Mucosa of stomach (tissue), 1 donor: ENCODE measurements around the gene LDB2.

Experiments used
- H3K27me3 ChIP-seq: one replicate; pipeline ENCODE4 v1.7.0; 2013; ENCODE audit warnings: mild to moderate bottlenecking, low read length; ENCODE audit not compliant: control insufficient read depth, insufficient read depth
- H3K36me3 ChIP-seq: one replicate; pipeline ENCODE4 v1.7.0; 2013; ENCODE audit warnings: low read length; ENCODE audit not compliant: control insufficient read depth, insufficient read depth
- H3K4me1 ChIP-seq: one replicate; pipeline ENCODE4 v1.7.0; 2013; ENCODE audit warnings: mild to moderate bottlenecking, low read length; ENCODE audit not compliant: control insufficient read depth, insufficient read depth
- H3K4me3 ChIP-seq: one replicate; pipeline ENCODE4 v1.7.0; 2013; ENCODE audit warnings: low read length
- H3K9ac ChIP-seq: one replicate; pipeline ENCODE4 v1.7.0; 2013; ENCODE audit warnings: mild to moderate bottlenecking, low read length, moderate library complexity
- H3K9me3 ChIP-seq: one replicate; pipeline ENCODE4 v1.7.0; 2013; ENCODE audit warnings: mild to moderate bottlenecking, low read length, moderate library complexity; ENCODE audit not compliant: control insufficient read depth
- donor health status: Pancreatic carcinoma.

Gene LDB2

DNA sequence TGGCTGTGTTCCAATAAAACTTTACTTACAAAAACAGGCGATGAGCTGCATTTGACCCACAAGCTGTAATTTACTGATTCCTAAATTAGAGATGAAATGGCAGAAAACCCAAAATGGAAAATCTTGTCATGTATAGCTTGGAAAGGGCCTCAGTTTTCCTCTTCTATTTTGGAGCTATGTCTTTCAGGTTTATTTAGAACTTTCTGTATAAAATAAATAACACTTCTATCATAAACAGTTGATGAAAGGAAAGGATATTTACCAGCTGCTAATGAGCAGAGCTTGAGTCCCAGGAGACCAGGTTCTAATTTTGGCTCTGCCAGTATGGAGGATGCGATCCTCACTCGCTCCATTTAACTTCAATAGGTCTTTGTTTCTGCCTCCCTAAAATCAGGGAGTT, 213.5 kb downstream of the LDB2 start:
- Histone ChIP-seq H3K4me3 (no peak overlapping the region), H3K27me3 (no peaks in the 10 kb centered on the region), H3K9ac (no peak overlapping the region), H3K36me3 (no peaks in the 10 kb centered on the region), H3K4me1 (no peaks in the 10 kb centered on the region), H3K9me3 (no peaks in the 10 kb centered on the region)

DNA sequence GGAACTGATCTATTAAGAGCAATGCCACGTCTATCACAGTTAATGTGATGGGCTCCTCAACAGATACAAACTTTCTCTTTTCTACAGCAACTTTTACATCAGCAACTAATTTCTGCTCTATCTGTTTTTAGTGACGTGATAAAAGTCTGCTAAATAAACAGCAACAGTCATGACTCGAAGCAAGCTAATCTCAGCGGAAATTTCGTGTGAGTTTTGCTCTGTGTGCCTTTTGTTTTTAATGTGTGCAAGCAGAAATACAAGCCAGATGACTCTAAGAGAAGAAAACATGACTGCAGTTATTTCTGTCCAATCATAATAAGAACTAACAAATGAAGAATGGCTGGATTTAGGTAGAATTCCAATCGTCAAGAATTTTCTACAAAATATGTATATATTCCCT, 214.3 kb downstream of the LDB2 start:
- Histone ChIP-seq H3K9ac (no peak overlapping the region), H3K9me3 (no peaks in the 10 kb centered on the region), H3K4me1 (no peaks in the 10 kb centered on the region), H3K36me3 (no peaks in the 10 kb centered on the region), H3K27me3 (no peaks in the 10 kb centered on the region), H3K4me3 (no peak overlapping the region)

DNA sequence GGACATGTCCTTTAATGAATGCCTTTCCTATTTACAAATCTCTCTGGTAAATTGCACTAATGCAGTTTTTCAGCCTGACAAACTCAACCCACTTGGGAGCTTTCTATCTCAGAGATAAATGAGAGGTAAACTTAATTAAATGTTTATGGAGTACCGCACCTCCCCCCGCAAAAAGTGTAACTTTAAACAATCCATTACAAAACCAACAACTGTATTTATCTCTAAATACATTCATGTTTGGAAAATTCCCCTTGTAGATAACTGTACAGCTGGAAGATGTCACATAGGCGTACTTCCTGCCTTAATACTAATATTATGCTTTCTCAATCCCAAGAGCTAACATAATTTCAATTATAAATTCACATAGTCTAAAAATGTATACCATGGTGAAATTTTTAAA, 215.5 kb downstream of the LDB2 start:
- no peaks in the 10 kb centered on the region for H3K36me3 ChIP-seq
- H3K4me3 ChIP-seq: no peak overlapping the region
- H3K27me3 ChIP-seq: no peaks in the 10 kb centered on the region
- no peaks in the 10 kb centered on the region for H3K4me1 ChIP-seq
- no peak overlapping the region for H3K9ac ChIP-seq
- H3K9me3 ChIP-seq: no peaks in the 10 kb centered on the region

DNA sequence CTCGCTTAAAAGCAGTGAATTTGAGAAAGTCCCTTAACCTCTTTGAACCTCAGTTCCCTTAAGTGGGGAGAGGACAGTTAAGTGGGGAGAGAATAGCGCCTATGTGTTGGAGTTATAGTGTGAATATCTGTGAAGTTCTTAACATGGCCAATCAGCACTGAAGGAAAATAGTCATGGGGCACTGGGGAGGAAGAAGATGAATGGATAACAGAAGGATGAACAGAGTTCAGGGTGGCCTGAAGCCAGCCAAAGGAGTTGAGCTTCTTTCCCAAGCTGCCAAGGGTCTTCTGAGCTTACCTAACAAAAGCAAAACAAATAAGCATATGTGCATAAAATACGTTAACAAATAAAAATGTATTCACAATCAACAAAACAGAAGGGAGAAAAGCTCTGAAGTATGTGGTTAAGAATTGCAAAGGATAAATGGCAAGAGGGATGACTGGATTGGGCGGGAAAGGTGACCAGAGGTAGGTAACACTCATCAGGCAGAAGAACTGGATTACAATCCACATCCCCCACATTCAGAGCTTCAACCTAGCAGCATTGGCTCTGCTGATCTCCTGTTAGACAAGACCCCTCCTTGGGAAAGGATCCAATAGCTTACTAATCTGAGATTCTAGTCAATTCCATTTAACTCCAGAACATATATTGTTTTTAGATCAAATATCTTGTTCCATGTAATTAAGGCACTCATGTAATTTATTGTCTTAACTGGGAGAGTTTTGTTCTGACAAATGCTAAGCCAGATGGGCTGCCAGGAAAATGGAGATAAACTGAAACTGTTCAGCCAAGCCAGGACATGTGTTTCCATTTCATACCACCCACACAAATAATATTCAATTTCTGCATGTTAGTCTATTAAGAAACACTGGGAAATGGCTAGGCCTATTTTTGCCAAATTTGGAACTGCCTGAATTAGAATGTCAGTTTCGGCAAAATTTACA, 221.2 kb downstream of the LDB2 start:
- Histone ChIP-seq H3K4me3 (no peak overlapping the region), H3K36me3 (no peaks in the 10 kb centered on the region), H3K27me3 (no peaks in the 10 kb centered on the region), H3K9ac (no peak overlapping the region), H3K9me3 (no peaks in the 10 kb centered on the region), H3K4me1 (no peaks in the 10 kb centered on the region)

DNA sequence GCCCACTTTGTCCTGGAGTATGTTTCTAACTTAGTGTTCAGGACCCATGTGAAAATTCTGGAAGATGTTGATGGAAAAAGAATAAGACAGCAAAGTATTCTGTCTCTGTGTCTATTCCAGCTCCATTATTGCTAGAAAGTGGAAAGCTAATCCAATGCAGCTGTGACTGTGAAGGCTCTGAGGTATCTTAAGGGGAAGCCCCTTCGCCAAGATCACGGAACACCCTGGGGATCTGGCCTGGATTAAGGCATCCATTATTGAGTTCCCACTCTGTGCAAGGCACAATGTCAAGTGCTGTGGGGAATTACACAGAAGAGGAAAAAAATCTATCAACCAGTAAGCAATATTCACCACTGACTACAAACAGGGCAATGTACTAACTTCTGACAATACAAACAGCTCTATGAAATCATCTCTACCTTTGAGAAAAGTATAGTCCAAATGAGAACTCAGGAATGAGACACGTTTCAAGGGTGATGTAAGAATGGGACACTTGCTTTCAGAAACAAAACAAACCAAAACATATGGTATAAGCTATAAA, 222.1 kb downstream of the LDB2 start:
- Histone ChIP-seq H3K9me3 (no peaks in the 10 kb centered on the region), H3K36me3 (no peaks in the 10 kb centered on the region), H3K9ac (no peak overlapping the region), H3K27me3 (no peaks in the 10 kb centered on the region), H3K4me1 (no peaks in the 10 kb centered on the region), H3K4me3 (no peak overlapping the region)

DNA sequence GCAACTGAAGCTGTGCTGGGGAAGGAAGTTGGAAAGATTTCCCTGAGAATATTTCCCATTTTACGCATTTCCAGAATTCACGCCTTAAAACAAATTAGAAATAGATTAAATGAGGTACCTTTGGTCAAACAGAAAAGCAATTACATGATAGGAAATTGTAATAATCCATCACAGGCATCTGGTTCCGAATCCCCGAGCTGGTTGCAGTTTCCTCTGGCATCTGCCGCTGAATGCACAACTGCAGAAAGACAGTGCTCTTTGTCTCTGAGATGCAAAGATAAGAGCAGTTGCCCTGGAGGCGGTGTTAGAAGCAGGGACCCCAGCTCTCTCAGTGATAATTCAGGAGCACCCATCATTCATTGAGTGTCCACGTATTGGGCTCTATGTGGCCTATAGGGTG, 224.4 kb downstream of the LDB2 start:
- Histone ChIP-seq H3K4me3 (no peak overlapping the region), H3K36me3 (no peaks in the 10 kb centered on the region), H3K9me3 (no peaks in the 10 kb centered on the region), H3K9ac (no peak overlapping the region), H3K27me3 (no peaks in the 10 kb centered on the region), H3K4me1 (no peaks in the 10 kb centered on the region)

DNA sequence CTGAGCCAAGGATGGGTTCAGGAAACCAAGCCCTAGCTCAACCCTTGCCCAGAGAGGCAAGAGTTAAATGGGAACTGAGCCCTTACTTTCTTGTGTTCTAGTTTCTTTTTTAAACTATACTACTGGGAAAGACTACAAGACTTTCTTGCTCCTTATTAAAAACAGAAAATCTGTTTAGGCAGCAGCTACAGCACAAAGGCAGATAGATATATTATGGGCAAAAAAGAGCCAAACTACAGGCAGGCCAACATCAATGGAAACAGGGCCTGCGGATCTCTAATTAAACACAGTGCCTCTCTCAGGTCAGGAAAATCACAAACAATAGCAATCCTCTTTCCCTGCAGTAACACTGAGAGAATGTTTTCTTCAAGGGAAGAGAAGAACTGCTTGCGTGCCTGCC, 226.0 kb downstream of the LDB2 start:
- Histone ChIP-seq H3K36me3 (no peaks in the 10 kb centered on the region), H3K27me3 (no peaks in the 10 kb centered on the region), H3K9ac (no peak overlapping the region), H3K4me1 (no peaks in the 10 kb centered on the region), H3K4me3 (no peak overlapping the region), H3K9me3 (no peaks in the 10 kb centered on the region)

DNA sequence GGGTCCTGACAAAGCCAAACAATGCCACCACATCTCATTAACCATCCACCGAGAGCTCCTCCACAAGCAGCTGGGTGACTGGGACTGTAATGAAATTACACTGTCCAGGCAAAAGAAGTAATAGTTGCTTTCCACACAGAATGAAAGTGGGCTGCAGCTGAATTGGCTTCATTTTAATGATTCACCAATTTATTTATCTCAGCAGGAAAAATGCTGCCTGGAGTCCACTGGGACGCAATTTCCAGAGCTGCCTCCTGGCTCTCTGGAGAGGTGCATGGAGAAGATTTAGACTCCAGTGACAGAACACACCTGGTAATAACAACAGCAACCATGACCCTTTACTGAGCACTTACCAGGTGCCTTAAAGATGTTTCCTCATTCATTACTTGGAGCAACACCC, 226.7 kb downstream of the LDB2 start:
- Histone ChIP-seq H3K9ac (no peak overlapping the region), H3K27me3 (no peaks in the 10 kb centered on the region), H3K4me1 (no peaks in the 10 kb centered on the region), H3K4me3 (no peak overlapping the region), H3K9me3 (no peaks in the 10 kb centered on the region), H3K36me3 (no peaks in the 10 kb centered on the region)

DNA sequence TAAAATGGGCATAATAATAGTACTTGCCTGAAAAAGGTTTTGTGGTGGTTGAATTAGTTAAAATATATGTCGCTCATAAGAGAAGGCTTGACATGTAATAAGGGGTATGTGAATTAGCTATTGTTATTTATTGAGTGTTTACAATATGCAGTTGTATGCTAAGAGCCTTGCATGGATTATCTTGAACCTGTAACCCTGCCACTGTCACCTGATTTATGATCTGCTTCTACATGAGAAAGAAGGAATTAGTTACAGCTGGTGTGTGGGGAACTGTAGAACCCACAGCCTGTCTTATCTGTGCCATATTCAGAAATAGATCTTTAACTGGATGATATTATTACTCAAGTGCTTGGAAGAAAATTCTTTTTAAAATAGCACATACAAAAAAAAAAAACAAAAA, 227.7 kb downstream of the LDB2 start:
- Histone ChIP-seq H3K9me3 (no peaks in the 10 kb centered on the region), H3K36me3 (no peaks in the 10 kb centered on the region), H3K27me3 (no peaks in the 10 kb centered on the region), H3K4me3 (no peak overlapping the region), H3K9ac (no peak overlapping the region), H3K4me1 (no peaks in the 10 kb centered on the region)

DNA sequence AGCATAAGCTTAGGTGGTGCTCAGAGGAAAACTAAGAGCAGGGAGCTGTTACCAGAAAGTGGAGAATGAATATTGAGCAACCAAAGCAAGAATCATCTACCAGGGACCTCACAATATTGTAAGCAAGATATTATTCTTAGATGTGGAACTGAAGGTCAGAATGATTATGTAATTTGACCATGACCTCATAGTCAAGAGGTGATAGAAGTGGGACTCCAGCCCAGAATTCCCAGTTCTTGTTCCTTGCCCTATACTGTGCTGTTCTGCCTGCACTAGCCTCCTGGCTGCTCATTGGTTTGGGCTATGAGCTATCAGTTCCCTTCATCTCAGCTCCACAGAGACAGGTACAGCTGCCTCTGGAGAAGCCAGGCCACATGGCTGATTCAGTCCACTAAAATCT, 229.4 kb downstream of the LDB2 start:
- H3K9me3 ChIP-seq: no peaks in the 10 kb centered on the region
- no peak overlapping the region for H3K4me3 ChIP-seq
- H3K27me3 ChIP-seq: no peaks in the 10 kb centered on the region
- H3K9ac ChIP-seq: no peak overlapping the region
- H3K4me1 ChIP-seq: no peaks in the 10 kb centered on the region
- H3K36me3 ChIP-seq: no peaks in the 10 kb centered on the region

DNA sequence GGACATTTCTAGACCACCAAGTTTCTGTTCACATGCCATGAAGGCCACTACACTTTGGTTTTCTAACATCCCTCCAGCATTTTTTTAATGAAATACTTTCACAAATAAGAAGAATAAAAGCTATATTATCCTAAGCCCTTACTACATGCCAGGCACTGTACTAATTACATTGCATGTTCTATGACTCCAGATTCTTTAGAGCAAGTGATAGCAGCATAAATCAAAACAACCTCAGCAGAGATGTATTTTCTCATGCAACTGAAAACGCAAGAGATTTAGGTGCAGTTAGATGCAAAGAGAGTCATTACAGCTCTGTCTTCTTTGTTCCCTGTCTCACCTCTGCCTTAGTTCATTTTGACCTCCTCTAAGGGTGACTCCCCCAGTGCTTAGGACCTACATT, 230.0 kb downstream of the LDB2 start:
- Histone ChIP-seq H3K9ac (no peak overlapping the region), H3K4me1 (no peaks in the 10 kb centered on the region), H3K9me3 (no peaks in the 10 kb centered on the region), H3K4me3 (no peak overlapping the region), H3K27me3 (no peaks in the 10 kb centered on the region), H3K36me3 (no peaks in the 10 kb centered on the region)

DNA sequence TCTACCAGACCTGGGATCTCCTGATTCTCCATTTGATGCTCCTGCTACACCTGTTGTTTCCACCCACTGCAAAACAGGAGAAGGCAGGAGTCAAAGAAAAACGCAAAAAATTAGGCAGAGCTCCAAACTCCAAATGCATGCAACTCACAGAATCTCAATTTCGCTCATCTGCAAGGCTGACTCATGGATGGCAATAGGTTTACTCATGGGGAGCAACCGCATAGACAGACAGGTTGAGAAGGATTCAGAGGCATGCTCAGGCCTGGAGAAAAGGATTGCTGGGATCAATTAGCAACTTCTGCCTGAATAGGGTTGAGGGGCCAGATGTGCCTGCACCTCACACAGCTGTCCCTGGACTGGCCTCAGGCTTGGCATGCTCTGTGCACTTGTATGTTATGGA, 231.0 kb downstream of the LDB2 start:
- Histone ChIP-seq H3K4me1 (no peaks in the 10 kb centered on the region), H3K9me3 (no peaks in the 10 kb centered on the region), H3K9ac (no peak overlapping the region), H3K36me3 (no peaks in the 10 kb centered on the region), H3K4me3 (no peak overlapping the region), H3K27me3 (no peaks in the 10 kb centered on the region)
